ENCODE data around the gene EVC2.

DNA sequence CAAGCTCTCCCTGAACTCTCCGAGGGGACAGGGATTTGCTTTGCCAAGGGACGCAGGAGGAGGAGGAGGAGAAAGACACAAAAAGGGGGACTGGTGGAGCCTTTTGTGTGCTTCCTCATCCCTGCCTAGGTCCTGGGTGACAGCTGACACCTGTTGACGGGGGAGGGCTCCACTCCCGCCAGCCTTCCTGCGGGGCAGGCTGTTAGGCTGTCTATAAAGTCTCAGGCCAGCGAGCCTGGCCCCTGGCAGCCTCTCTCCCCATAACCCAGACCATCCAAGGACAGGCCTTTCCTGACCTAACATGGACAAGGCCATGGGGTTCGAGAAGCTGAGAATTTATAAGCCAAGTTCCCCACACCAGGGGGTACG is 832 bp upstream of the EVC2 start:
- TF ChIP-seq POLR2A (IDR thresholded peaks at IDR 0.05) (no peak), POLR2AphosphoS5 (IDR thresholded peaks at IDR 0.05) (no peak)
- TF ChIP-seq, protein P1, sequence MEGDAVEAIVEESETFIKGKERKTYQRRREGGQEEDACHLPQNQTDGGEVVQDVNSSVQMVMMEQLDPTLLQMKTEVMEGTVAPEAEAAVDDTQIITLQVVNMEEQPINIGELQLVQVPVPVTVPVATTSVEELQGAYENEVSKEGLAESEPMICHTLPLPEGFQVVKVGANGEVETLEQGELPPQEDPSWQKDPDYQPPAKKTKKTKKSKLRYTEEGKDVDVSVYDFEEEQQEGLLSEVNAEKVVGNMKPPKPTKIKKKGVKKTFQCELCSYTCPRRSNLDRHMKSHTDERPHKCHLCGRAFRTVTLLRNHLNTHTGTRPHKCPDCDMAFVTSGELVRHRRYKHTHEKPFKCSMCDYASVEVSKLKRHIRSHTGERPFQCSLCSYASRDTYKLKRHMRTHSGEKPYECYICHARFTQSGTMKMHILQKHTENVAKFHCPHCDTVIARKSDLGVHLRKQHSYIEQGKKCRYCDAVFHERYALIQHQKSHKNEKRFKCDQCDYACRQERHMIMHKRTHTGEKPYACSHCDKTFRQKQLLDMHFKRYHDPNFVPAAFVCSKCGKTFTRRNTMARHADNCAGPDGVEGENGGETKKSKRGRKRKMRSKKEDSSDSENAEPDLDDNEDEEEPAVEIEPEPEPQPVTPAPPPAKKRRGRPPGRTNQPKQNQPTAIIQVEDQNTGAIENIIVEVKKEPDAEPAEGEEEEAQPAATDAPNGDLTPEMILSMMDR (IDR thresholded peaks at IDR 0.05): no peak

Measured in sigmoid colon (tissue), 4 donors.